IMR-90 (cell line): ENCODE measurements around the gene CYREN. TPM values are rescaled to one million over a fixed set of nuclear protein-coding genes. Genes with fewer than 3 reads are reported as not detected.

ENCODE experiments used
- ATAC-seq: fragments of 200-7000 bp; cut with Tn5 transposase; 2 replicates; pipeline ENCODE4 v1.9.1; 2020; ENCODE audit warnings: low read depth, mild to moderate bottlenecking, moderate library complexity
- BruUV-seq: library from RNA; stranded (reverse); fragments of 400-500 nt; replicated peaks from 2 replicates; lab custom pipeline; 2021; lab: Mats Ljungman, UMichigan
- CTCF ChIA-PET: fragments of 300-600 bp; formaldehyde crosslinking; extraction: SDS; loops from one replicate; lab custom pipeline; 2021; ENCODE audit warnings: antibody characterized with exemption; lab: Yijun Ruan, JAX
- POLR2A ChIA-PET: fragments of 300-600 bp; sonication (Branson Sonifier 250); formaldehyde crosslinking; loops from one replicate; lab custom pipeline; 2022; ENCODE audit warnings: antibody characterized with exemption; ENCODE audit not compliant: unreplicated experiment; lab: Charles Lee
- DNase-seq: peaks from one replicate; pipeline ENCODE4 v3.0.0; 2013
- H2AFZ ChIP-seq: replicated peaks from 2 replicates; pipeline ENCODE3; 2013; ENCODE audit warnings: low read length, mild to moderate bottlenecking; ENCODE audit not compliant: poor library complexity
- H2AK5ac ChIP-seq: 2 replicates; pipeline ENCODE4 v1.6.1; 2013; ENCODE audit warnings: low read depth, low read length, inconsistent platforms
- H2AK9ac ChIP-seq: replicated peaks from 2 replicates; pipeline ENCODE3; 2013; ENCODE audit warnings: mild to moderate bottlenecking, low read depth, low read length, moderate library complexity; ENCODE audit not compliant: poor library complexity
- H2BK120ac ChIP-seq: 2 replicates; pipeline ENCODE4 v1.6.1; 2013; ENCODE audit warnings: low read depth, low read length, inconsistent platforms
- H2BK15ac ChIP-seq: 3 replicates; pipeline ENCODE4 v1.6.1; 2013; ENCODE audit warnings: low read depth, low read length, inconsistent platforms
- H2BK20ac ChIP-seq: 2 replicates; pipeline ENCODE4 v1.6.1; 2013; ENCODE audit warnings: low read depth, mild to moderate bottlenecking, inconsistent platforms, low read length, moderate library complexity
- H2BK5ac ChIP-seq: 2 replicates; pipeline ENCODE4 v1.6.1; 2013; ENCODE audit warnings: mild to moderate bottlenecking, low read depth, low read length, inconsistent platforms; ENCODE audit not compliant: poor library complexity, severe bottlenecking
- H3K14ac ChIP-seq: replicated peaks from 2 replicates; pipeline ENCODE4 v1.6.1; 2013; ENCODE audit warnings: low read depth, low read length, inconsistent platforms
- H3K18ac ChIP-seq: 2 replicates; pipeline ENCODE4 v1.6.1; 2013; ENCODE audit warnings: low read depth, low read length, control low read depth
- H3K23ac ChIP-seq: 2 replicates; pipeline ENCODE4 v1.6.1; 2013; ENCODE audit warnings: low read depth, low read length, inconsistent platforms
- H3K27ac ChIP-seq: 2 replicates; pipeline ENCODE4 v1.5.1; 2013; ENCODE audit warnings: mild to moderate bottlenecking, control low read depth, low read length; ENCODE audit not compliant: insufficient read depth
- H3K27me3 ChIP-seq: 2 replicates; pipeline ENCODE4 v1.6.1; 2013; ENCODE audit warnings: low read length; ENCODE audit not compliant: control insufficient read depth, insufficient read depth
- H3K36me3 ChIP-seq: 2 replicates; pipeline ENCODE4 v1.6.1; 2013; ENCODE audit warnings: low read length, mixed read lengths; ENCODE audit not compliant: control insufficient read depth, insufficient read depth
- H3K4ac ChIP-seq: 2 replicates; pipeline ENCODE4 v1.6.1; 2013; ENCODE audit warnings: low read depth, low read length, inconsistent platforms
- H3K4me1 ChIP-seq: 2 replicates; pipeline ENCODE4 v1.6.1; 2013; ENCODE audit warnings: low read length, mixed read lengths; ENCODE audit not compliant: control insufficient read depth, insufficient read depth
- H3K4me2 ChIP-seq: 2 replicates; pipeline ENCODE4 v1.6.1; 2013; ENCODE audit warnings: low read depth, mild to moderate bottlenecking, control low read depth, low read length, moderate library complexity
- H3K4me3 ChIP-seq: 2 replicates; pipeline ENCODE4 v1.5.1; 2013; ENCODE audit warnings: low read depth, mild to moderate bottlenecking, control low read depth, low read length, moderate library complexity; ENCODE audit not compliant: insufficient read depth
- H3K56ac ChIP-seq: 2 replicates; pipeline ENCODE4 v1.6.1; 2013; ENCODE audit warnings: low read length, inconsistent platforms; ENCODE audit not compliant: insufficient read depth; ENCODE audit errors: extremely low read depth
- H3K79me1 ChIP-seq, 2 experiments: 2 replicates each; pipeline ENCODE4 v1.6.1; 2013; ENCODE audit warnings: low read length in 2 of 2, inconsistent platforms in 1 of 2, low read depth in 1 of 2
- H3K9ac ChIP-seq: 2 replicates; pipeline ENCODE4 v1.6.1; 2013; ENCODE audit warnings: low read depth, low read length, control low read depth
- H3K9me1 ChIP-seq: 2 replicates; pipeline ENCODE4 v1.6.1; 2013; ENCODE audit warnings: low read length, inconsistent platforms; ENCODE audit not compliant: insufficient read depth
- H3K9me3 ChIP-seq: 2 replicates; pipeline ENCODE4 v1.6.1; 2013; ENCODE audit warnings: low read length; ENCODE audit not compliant: control insufficient read depth, insufficient read depth
- H4K20me1 ChIP-seq: 2 replicates; pipeline ENCODE4 v1.6.1; 2013; ENCODE audit warnings: low read length, inconsistent platforms; ENCODE audit not compliant: insufficient read depth
- H4K5ac ChIP-seq: 2 replicates; pipeline ENCODE4 v1.6.1; 2013; ENCODE audit warnings: mild to moderate bottlenecking, low read depth, low read length, control low read depth
- H4K8ac ChIP-seq, 2 experiments: 2 replicates each; pipeline ENCODE4 v1.6.1; 2013; ENCODE audit warnings: low read depth in 2 of 2, low read length in 2 of 2, control low read depth in 1 of 2, inconsistent platforms in 1 of 2
- H4K91ac ChIP-seq: 2 replicates; pipeline ENCODE4 v1.6.1; 2013; ENCODE audit warnings: low read depth, low read length, inconsistent platforms; ENCODE audit not compliant: insufficient read depth
- CEBPB ChIP-seq: IDR thresholded peaks from 2 replicates; pipeline ENCODE4 v1.6.1; 2012; ENCODE audit warnings: low read depth, low read length, improper control_type of control experiment
- FOS ChIP-seq: fragments of 150-350 bp; IDR thresholded peaks from 2 replicates; pipeline ENCODE4 v1.6.1; 2016; ENCODE audit warnings: low read depth, low read length
- RCOR1 ChIP-seq: IDR thresholded peaks from 2 replicates; pipeline ENCODE4 v1.6.1; 2012; ENCODE audit warnings: mild to moderate bottlenecking, low read length, improper control_type of control experiment; ENCODE audit not compliant: insufficient replicate concordance
- RFX5 ChIP-seq: IDR thresholded peaks from 2 replicates; pipeline ENCODE4 v1.8.0; 2012; ENCODE audit warnings: low read depth, mild to moderate bottlenecking, low read length, moderate library complexity
- WGBS, 2 experiments: methylation state at CpG; one replicate each; pipeline versions ENCODE4 v1.1.5 to v1.1.7; 2013; ENCODE audit warnings: missing lambda C conversion rate in 2 of 2; ENCODE audit not compliant: insufficient read length in 1 of 2; ENCODE audit errors: extremely low coverage in 2 of 2; 5-methylcytosine and 5-hydroxymethylcytosine counted together
- dilution Hi-C: fragments of 300-500 bp; cut with HindIII; formaldehyde crosslinking; loops from one replicate; pipeline ENCODE4 v1.14.3; 2018; ENCODE audit warnings: low sequenced_read_pairs; ENCODE audit not compliant: unreplicated experiment
- in situ Hi-C: fragments of 300-500 bp; cut with MboI; formaldehyde crosslinking; loops from 3 replicates; pipeline ENCODE4 v1.14.3; 2019; ENCODE audit warnings: low sequenced_read_pairs, inconsistent platforms, mixed read lengths
- intact Hi-C: fragments of 100-400 bp; cut with micrococcal nuclease; formaldehyde crosslinking; loops from 2 replicates; pipeline ENCODE4 v1.10.0; 2022
- polyA plus RNA-seq, 3 experiments: library from polyadenylated mRNA; depleted of rRNA; stranded (reverse); fragments of >200 nt; gene quantifications; 2 replicates each; pipeline ENCODE4 v1.2.3, GENCODE V29; 2012; ENCODE audit warnings: low replicate concordance in 1 of 3
- total RNA-seq: library from RNA; depleted of rRNA; stranded (reverse); fragments of >200 nt; gene quantifications from 2 replicates; pipeline ENCODE4 v1.2.3, GENCODE V29; 2012
- TF ChIP-seq, protein P1 (sequence below): conservative IDR thresholded peaks from 2 replicates; pipeline ENCODE4 v1.5.1; 2012; ENCODE audit warnings: mild to moderate bottlenecking, low read depth, low read length, improper control_type of control experiment

CYREN gene
- total and polyA plus RNA-seq, 2 of the 4 experiments (the other 2 are of a cell fraction): 26.5 to 29.2 TPM

DNA sequence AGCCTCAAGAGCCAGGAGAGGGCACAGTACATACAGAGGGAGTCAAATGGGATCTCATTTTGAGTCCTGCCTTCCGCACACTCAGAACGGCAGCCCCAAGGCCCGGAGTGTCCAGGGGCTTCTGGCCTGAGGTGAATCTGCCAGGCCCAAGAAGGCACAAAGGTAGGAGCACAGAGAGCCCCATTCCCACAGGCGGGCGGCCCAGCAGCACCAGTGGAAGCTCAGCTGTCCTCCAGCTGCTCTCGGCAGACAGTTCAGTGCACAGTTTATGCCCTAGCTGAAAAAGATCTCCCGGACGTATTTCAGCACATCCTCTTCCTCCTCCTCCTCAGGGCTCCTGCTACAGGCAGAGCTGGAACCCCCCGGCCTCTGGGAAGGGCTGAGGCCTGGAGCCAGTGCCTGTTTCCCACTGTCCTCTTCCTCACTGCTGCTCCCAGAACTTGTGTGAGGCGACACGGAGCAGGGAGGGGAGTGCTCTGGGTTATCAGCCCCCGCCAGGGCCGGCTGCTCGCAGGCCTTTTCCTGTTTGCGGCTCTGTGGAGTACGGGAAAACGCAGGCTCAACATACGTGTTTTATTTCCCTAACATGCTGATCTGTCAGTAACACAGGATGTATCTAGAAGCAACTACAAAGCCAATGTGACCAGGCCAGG, 4.0 kb downstream of the CYREN start:
- H3K4me1 ChIP-seq: peaks cover 12% of the 10 kb centered on the region
- no peak overlapping the region for H4K91ac ChIP-seq
- no peak overlapping the region for H2BK20ac ChIP-seq
- H3K36me3 ChIP-seq: peaks cover 42% of the 10 kb centered on the region
- H2BK5ac ChIP-seq: no peak overlapping the region
- H3K23ac ChIP-seq: no peak overlapping the region
- intact Hi-C loops (no loop called here), in situ Hi-C loops (loop anchor here (10.0 kb wide), 2 partner anchors 182 to 482 kb away; partner anchors contain the start of gene AGBL3), dilution Hi-C loops (no loop called here)
- TF ChIP-seq, protein P1, sequence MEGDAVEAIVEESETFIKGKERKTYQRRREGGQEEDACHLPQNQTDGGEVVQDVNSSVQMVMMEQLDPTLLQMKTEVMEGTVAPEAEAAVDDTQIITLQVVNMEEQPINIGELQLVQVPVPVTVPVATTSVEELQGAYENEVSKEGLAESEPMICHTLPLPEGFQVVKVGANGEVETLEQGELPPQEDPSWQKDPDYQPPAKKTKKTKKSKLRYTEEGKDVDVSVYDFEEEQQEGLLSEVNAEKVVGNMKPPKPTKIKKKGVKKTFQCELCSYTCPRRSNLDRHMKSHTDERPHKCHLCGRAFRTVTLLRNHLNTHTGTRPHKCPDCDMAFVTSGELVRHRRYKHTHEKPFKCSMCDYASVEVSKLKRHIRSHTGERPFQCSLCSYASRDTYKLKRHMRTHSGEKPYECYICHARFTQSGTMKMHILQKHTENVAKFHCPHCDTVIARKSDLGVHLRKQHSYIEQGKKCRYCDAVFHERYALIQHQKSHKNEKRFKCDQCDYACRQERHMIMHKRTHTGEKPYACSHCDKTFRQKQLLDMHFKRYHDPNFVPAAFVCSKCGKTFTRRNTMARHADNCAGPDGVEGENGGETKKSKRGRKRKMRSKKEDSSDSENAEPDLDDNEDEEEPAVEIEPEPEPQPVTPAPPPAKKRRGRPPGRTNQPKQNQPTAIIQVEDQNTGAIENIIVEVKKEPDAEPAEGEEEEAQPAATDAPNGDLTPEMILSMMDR: no peak
- no peak for TF ChIP-seq CEBPB
- no peak for TF ChIP-seq RFX5
- no peak for TF ChIP-seq FOS
- no peak for TF ChIP-seq RCOR1
- DNase-seq (no peak), ATAC-seq (no peak)
- no peak overlapping the region for H3K4ac ChIP-seq
- no peak overlapping the region for H2AFZ ChIP-seq
- CTCF ChIA-PET: no interaction called here
- H3K79me1 ChIP-seq: peaks cover 30 to 55% of the 10 kb centered on the region in 2 experiments
- no peak overlapping the region for H2BK120ac ChIP-seq
- no peak overlapping the region for H2AK9ac ChIP-seq
- POLR2A ChIA-PET: no interaction called here
- H3K14ac ChIP-seq: no peak overlapping the region
- H3K4me3 ChIP-seq: no peak overlapping the region
- H3K4me2 ChIP-seq: no peak overlapping the region
- 0 out of 2 replicates have a peak, but pooled peaks cover 4% of the 10 kb centered on the region for H4K20me1 ChIP-seq
- H2AK5ac ChIP-seq: no peak overlapping the region
- H3K9me1 ChIP-seq: peaks cover 20% of the 10 kb centered on the region
- no peak overlapping the region for H3K9ac ChIP-seq
- 98% methylated on average over 8 of the region's 18 CpGs; no CpG with 5 or more reads in 1 of the 2 experiments for WGBS, 2 experiments
- no TSS peak for BruUV-seq
- no peak overlapping the region for H4K5ac ChIP-seq
- no peak overlapping the region for H2BK15ac ChIP-seq
- no peak overlapping the region for H3K27ac ChIP-seq
- H3K27me3 ChIP-seq: no peaks in the 10 kb centered on the region
- H3K9me3 ChIP-seq: no peaks in the 10 kb centered on the region
- H3K18ac ChIP-seq: no peak overlapping the region
- no peak overlapping the region for H3K56ac ChIP-seq
- H4K8ac ChIP-seq: no peak overlapping the region
